ENCODE data around the gene MGAT1.
"Not testable (repeated sequence)": the region's sequence is repeated elsewhere in the genome, so short reads cannot be mapped to it uniquely, and the experiment has no call there.

MGAT1 gene

GRCh38 chr5:180831139-180832093 lies 28.8 kb upstream of the MGAT1 start:
- TF ChIP-seq, protein P1, sequence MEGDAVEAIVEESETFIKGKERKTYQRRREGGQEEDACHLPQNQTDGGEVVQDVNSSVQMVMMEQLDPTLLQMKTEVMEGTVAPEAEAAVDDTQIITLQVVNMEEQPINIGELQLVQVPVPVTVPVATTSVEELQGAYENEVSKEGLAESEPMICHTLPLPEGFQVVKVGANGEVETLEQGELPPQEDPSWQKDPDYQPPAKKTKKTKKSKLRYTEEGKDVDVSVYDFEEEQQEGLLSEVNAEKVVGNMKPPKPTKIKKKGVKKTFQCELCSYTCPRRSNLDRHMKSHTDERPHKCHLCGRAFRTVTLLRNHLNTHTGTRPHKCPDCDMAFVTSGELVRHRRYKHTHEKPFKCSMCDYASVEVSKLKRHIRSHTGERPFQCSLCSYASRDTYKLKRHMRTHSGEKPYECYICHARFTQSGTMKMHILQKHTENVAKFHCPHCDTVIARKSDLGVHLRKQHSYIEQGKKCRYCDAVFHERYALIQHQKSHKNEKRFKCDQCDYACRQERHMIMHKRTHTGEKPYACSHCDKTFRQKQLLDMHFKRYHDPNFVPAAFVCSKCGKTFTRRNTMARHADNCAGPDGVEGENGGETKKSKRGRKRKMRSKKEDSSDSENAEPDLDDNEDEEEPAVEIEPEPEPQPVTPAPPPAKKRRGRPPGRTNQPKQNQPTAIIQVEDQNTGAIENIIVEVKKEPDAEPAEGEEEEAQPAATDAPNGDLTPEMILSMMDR (IDR thresholded peaks at IDR 0.05; ENCODE audit: extremely low read depth, insufficient read depth, missing control alignments): no peak
- DNase-seq (ENCODE audit: low spot score): peak; percentile 88
- in situ Hi-C loops (cut with MboI; ENCODE audit: low pct_unique_long_range_greater_than_20kb, low sequenced_read_pairs, unreplicated experiment): no loop called here

- TF ChIP-seq, protein P1 (IDR thresholded peaks at IDR 0.05; ENCODE audit: extremely low read depth, insufficient read depth, missing control alignments): no peak
- DNase-seq (ENCODE audit: low spot score): peak; percentile 74
- in situ Hi-C loops (cut with MboI; ENCODE audit: low pct_unique_long_range_greater_than_20kb, low sequenced_read_pairs, unreplicated experiment): no loop called here
These were observed 27.9 kb upstream of the MGAT1 start for GRCh38 chr5:180830253-180831138.

DNA sequence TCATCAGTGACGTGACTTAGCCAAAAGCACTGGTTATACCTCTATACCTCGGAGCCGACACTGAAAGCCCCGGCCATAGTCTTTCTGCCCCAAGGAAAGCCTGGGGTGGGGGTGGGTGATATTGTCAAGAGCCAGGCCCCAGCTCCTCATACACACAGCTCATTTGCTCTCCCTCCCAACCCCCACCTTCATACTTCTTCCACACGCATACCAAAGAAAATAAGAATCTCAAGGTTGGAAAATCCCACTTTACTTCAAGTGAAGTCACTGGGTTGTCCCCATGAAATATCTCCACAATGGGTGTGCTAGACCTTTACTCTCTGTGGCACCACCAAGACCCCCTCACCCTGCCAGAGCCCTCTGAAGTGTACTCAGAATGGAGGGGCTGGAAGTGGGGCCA lies 27.1 kb upstream of the MGAT1 start:
- no peak for DNase-seq (ENCODE audit: low spot score)
- in situ Hi-C loops (cut with MboI; ENCODE audit: low pct_unique_long_range_greater_than_20kb, low sequenced_read_pairs, unreplicated experiment): no loop called here
- TF ChIP-seq, protein P1 (IDR thresholded peaks at IDR 0.05; ENCODE audit: extremely low read depth, insufficient read depth, missing control alignments): no peak

DNA sequence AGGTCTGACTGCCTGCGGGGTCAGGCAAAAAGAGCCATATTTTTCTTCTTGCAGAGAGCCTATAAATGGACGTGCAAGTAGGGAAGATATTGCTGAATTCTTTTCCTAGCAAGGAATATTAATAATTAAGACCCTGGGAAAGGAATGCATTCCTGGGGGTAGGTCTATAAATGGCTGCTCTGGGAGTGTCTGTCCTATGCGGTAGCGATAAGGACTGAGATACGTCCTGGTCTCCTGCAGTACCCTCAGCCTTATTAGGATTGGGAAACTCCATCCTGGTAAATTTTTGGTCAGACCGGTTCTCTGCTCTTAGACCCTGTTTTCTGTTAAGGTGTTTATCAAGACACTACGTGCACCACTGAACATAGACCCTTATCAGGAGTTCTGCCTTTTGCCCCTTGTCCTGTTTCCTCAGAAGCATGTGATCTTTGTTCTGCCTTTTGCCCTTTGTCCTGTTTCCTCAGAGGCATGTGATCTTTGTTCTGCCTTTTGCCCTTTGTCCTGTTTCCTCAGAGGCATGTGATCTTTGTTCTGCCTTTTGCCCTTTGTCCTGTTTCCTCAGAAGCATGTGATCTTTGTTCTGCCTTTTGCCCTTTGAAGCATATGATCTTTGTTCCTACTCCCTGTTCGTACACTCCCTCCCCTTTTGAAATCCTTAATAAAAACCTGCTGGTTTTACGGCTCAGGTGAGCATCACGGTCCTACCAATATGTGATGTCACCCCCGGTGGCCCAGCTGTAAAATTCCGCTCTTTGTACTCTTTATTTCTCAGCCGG lies 26.3 kb upstream of the MGAT1 start:
- in situ Hi-C loops (cut with MboI; ENCODE audit: low pct_unique_long_range_greater_than_20kb, low sequenced_read_pairs, unreplicated experiment); DNase-seq (ENCODE audit: low spot score): not testable (repeated sequence)

DNA sequence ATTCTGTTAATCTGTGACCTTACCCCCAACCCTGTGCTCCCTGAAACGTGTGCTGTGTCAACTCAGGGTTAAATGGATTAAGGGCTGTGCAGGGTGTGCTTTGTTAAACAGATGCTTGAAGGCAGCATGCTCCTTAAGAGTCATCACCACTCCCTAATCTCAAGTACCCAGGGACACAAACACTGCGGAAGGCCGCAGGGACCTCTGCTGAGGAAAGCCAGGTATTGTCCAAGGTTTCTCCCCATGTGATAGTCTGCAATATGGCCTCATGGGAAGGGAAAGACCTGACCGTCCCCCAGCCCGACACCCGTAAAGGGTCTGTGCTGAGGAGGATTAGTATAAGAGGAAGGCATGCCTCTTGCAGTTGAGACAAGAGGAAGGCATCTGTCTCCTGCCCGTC lies 24.8 kb upstream of the MGAT1 start:
- DNase-seq (ENCODE audit: low spot score); in situ Hi-C loops (cut with MboI; ENCODE audit: low pct_unique_long_range_greater_than_20kb, low sequenced_read_pairs, unreplicated experiment): not testable (repeated sequence)

DNA sequence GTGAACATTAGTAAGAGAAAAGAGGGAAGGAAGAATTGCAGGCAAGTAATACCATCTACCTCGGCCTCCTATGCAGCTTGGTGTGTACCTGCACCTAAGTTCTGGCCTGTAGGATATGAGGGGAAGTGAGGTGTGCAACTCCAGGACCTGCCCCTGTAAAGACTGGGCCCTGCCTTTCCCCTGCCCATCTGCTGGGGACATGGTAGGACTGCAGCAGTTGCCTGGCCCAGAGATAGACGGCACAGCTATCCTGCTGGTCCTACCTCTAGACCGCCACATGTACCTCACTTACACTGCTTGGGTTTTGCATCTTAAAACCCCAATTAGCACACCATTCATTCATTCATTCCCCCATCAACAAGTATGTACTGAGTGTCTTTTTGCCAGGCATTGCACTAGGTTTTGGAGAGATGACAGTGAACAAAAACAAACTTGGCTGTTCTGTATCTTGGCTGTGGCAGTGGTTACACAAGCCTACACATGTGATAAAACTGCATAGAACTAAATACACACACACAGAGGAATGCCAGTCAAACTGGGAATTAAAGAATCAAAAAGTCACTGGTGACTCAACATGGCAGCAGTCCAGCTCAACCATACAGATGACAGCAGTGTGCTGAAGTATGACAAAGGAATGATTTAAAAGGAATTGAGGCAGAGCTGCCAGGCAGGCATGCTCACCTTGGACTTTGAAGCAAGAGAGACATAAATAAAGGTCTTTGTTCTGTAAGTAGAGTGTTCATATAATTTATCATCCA lies 23.3 kb upstream of the MGAT1 start:
- no peak for DNase-seq (ENCODE audit: low spot score)
- TF ChIP-seq, protein P1 (IDR thresholded peaks at IDR 0.05; ENCODE audit: extremely low read depth, insufficient read depth, missing control alignments): no peak
- in situ Hi-C loops (cut with MboI; ENCODE audit: low pct_unique_long_range_greater_than_20kb, low sequenced_read_pairs, unreplicated experiment): no loop called here

All from GM13977 (cell line).